Naive thymus-derived CD4-positive, alpha-beta T cell (primary cell): ENCODE measurements around the gene PTGS1. TPM values are rescaled to one million over a fixed set of nuclear protein-coding genes. Genes with fewer than 3 reads are reported as not detected.

Experiments
- ATAC-seq: fragments of 150-1000 bp; cut with Tn5 transposase; 2 replicates; pipeline ENCODE4 v1.10.0; 2021; ENCODE audit warnings: mild to moderate bottlenecking, moderate library complexity
- CTCF ChIA-PET: fragments of 350-600 bp; sonication (Branson Sonifier 250); formaldehyde crosslinking; loops from one replicate; lab custom pipeline; 2021; ENCODE audit warnings: antibody characterized with exemption; lab: Charles Lee
- POLR2A ChIA-PET: fragments of 350-600 bp; sonication (Branson Sonifier 250); formaldehyde crosslinking; loops from one replicate; lab custom pipeline; 2021; ENCODE audit warnings: antibody characterized with exemption, inconsistent platforms; lab: Charles Lee
- DNase-seq, 9 donors: peaks; one replicate each; pipeline versions ENCODE4 v3.0.0 to v3.0.0-alpha.2; 2020 to 2022; ENCODE audit warnings: mixed read lengths in 1 of 9
- H3K27ac ChIP-seq: one replicate; pipeline ENCODE4 v1.7.0; 2013; ENCODE audit warnings: mild to moderate bottlenecking, low read depth, low read length, moderate library complexity
- H3K27me3 ChIP-seq, 2 donors: one replicate each; pipeline ENCODE4 v1.7.0; 2013; ENCODE audit warnings: low read length in 2 of 2, mild to moderate bottlenecking in 2 of 2, moderate library complexity in 2 of 2; ENCODE audit not compliant: control insufficient read depth in 2 of 2, insufficient read depth in 2 of 2
- H3K36me3 ChIP-seq, 3 experiments: 1 replicate in 2 of 3; 2 replicates in 1 of 3; pipeline ENCODE4 v1.7.0; 2013; ENCODE audit warnings: low read length in 3 of 3, mild to moderate bottlenecking in 3 of 3, moderate library complexity in 1 of 3; ENCODE audit not compliant: insufficient read depth in 3 of 3, control insufficient read depth in 2 of 3
- H3K4me1 ChIP-seq, 2 donors: one replicate each; pipeline ENCODE4 v1.7.0; 2013; ENCODE audit warnings: low read length in 2 of 2, mild to moderate bottlenecking in 2 of 2, moderate library complexity in 1 of 2; ENCODE audit not compliant: control insufficient read depth in 2 of 2, insufficient read depth in 2 of 2
- H3K4me3 ChIP-seq: 2 replicates; pipeline ENCODE4 v1.7.0; 2013; ENCODE audit warnings: mild to moderate bottlenecking, low read length
- H3K9me3 ChIP-seq, 3 experiments: 1 replicate in 2 of 3; 2 replicates in 1 of 3; pipeline ENCODE4 v1.7.0; 2013; ENCODE audit warnings: low read length in 3 of 3; ENCODE audit not compliant: control insufficient read depth in 2 of 3
- H3K27ac Mint-ChIP-seq, 9 donors: one replicate each; pipeline ENCODE4 v1.8.0; 2020 to 2022; ENCODE audit warnings: mixed read lengths in 9 of 9, mild to moderate bottlenecking in 8 of 9, moderate library complexity in 5 of 9, inconsistent platforms in 2 of 9
- H3K27me3 Mint-ChIP-seq, 5 donors: one replicate each; pipeline ENCODE4 v1.8.0; 2021 to 2022; ENCODE audit warnings: mixed read lengths in 5 of 5, mild to moderate bottlenecking in 1 of 5
- H3K36me3 Mint-ChIP-seq, 5 donors: one replicate each; pipeline ENCODE4 v1.8.0; 2020 to 2022; ENCODE audit warnings: mixed read lengths in 5 of 5, mild to moderate bottlenecking in 3 of 5, inconsistent platforms in 1 of 5
- H3K4me1 Mint-ChIP-seq, 7 donors: one replicate each; pipeline ENCODE4 v1.8.0; 2020 to 2022; ENCODE audit warnings: mixed read lengths in 7 of 7, mild to moderate bottlenecking in 3 of 7, inconsistent platforms in 1 of 7
- H3K4me3 Mint-ChIP-seq, 10 donors: one replicate each; pipeline ENCODE4 v1.8.0; 2020 to 2022; ENCODE audit warnings: mild to moderate bottlenecking in 10 of 10, mixed read lengths in 10 of 10, moderate library complexity in 6 of 10, inconsistent platforms in 2 of 10
- H3K9me3 Mint-ChIP-seq, 11 donors: one replicate each; pipeline ENCODE4 v1.8.0; 2020 to 2022; ENCODE audit warnings: mixed read lengths in 11 of 11, mild to moderate bottlenecking in 4 of 11, inconsistent platforms in 1 of 11, moderate library complexity in 1 of 11
- intact Hi-C, 2 donors: fragments of 100-400 bp; cut with micrococcal nuclease; formaldehyde crosslinking; loops; one replicate each; pipeline ENCODE4 v1.15.1; 2023
- polyA plus RNA-seq, 2 donors: library from polyadenylated mRNA; unstranded; fragments of 300-500 nt; fragmentation: Illumina TruSeq; gene quantifications; one replicate each; pipeline ENCODE4 v1.2.3, GENCODE V29; 2021
- total RNA-seq, 6 experiments: library from RNA in 5 of 6; stranded (reverse) in 5 of 6; gene quantifications; 1 replicate in 5 of 6; 2 replicates in 1 of 6; pipeline ENCODE4 v1.2.3 and lab custom pipeline; 2021 to 2026

Gene PTGS1
- total and polyA plus RNA-seq, 7 experiments from 2014 or later, result 0.41 to 7.0 (median 0.56) TPM; not detected in 1

DNA sequence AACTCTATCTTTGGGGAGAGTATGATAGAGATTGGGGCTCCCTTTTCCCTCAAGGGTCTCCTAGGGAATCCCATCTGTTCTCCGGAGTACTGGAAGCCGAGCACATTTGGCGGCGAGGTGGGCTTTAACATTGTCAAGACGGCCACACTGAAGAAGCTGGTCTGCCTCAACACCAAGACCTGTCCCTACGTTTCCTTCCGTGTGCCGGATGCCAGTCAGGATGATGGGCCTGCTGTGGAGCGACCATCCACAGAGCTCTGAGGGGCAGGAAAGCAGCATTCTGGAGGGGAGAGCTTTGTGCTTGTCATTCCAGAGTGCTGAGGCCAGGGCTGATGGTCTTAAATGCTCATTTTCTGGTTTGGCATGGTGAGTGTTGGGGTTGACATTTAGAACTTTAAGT lies 21.5 kb downstream of the PTGS1 start:
- no peak overlapping the region for H3K27ac ChIP-seq
- H3K27me3 ChIP-seq, result no peaks in the 10 kb centered on the region
- H3K27me3 Mint-ChIP-seq, result peaks cover 7 to 34% (median 22%) of the 10 kb centered on the region in 5 donors
- H3K9me3 ChIP-seq, result no peaks in the 10 kb centered on the region
- intact Hi-C loops, result no loop called here
- H3K36me3 Mint-ChIP-seq, result no peaks in the 10 kb centered on the region
- H3K4me1 Mint-ChIP-seq, result peaks cover 0 to 6% (median 0%) of the 10 kb centered on the region in 7 donors
- no peak for ATAC-seq
- ChIA-PET CTCF (no interaction called here), POLR2A (no interaction called here)
- H3K4me3 ChIP-seq, result no peak overlapping the region
- peaks cover 0 to 1% (median 0%) of the 10 kb centered on the region in 11 donors for H3K9me3 Mint-ChIP-seq
- H3K4me1 ChIP-seq, result no peaks in the 10 kb centered on the region
- no peaks in the 10 kb centered on the region for H3K36me3 ChIP-seq
- no peak overlapping the region for H3K27ac Mint-ChIP-seq
- H3K4me3 Mint-ChIP-seq, result no peak overlapping the region
- no peak for DNase-seq

DNA sequence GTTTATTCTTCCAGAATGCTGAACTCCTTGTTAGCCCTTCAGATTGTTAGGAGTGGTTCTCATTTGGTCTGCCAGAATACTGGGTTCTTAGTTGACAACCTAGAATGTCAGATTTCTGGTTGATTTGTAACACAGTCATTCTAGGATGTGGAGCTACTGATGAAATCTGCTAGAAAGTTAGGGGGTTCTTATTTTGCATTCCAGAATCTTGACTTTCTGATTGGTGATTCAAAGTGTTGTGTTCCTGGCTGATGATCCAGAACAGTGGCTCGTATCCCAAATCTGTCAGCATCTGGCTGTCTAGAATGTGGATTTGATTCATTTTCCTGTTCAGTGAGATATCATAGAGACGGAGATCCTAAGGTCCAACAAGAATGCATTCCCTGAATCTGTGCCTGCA lies 21.9 kb downstream of the PTGS1 start:
- H3K36me3 ChIP-seq, result no peaks in the 10 kb centered on the region
- intact Hi-C loops, result no loop called here
- Mint-ChIP-seq H3K4me3 (no peak overlapping the region), H3K27me3 (peaks cover 7 to 34% (median 22%) of the 10 kb centered on the region in 5 donors), H3K36me3 (no peaks in the 10 kb centered on the region), H3K27ac (no peak overlapping the region), H3K9me3 (peaks cover 0 to 5% (median 0%) of the 10 kb centered on the region in 11 donors), H3K4me1 (peaks cover 0 to 6% (median 0%) of the 10 kb centered on the region in 7 donors)
- DNase-seq (no peak), ATAC-seq (no peak)
- H3K4me1 ChIP-seq, result no peaks in the 10 kb centered on the region
- H3K4me3 ChIP-seq, result no peak overlapping the region
- ChIA-PET CTCF (no interaction called here), POLR2A (no interaction called here)
- H3K27ac ChIP-seq, result no peak overlapping the region
- no peaks in the 10 kb centered on the region for H3K9me3 ChIP-seq
- no peaks in the 10 kb centered on the region for H3K27me3 ChIP-seq

DNA sequence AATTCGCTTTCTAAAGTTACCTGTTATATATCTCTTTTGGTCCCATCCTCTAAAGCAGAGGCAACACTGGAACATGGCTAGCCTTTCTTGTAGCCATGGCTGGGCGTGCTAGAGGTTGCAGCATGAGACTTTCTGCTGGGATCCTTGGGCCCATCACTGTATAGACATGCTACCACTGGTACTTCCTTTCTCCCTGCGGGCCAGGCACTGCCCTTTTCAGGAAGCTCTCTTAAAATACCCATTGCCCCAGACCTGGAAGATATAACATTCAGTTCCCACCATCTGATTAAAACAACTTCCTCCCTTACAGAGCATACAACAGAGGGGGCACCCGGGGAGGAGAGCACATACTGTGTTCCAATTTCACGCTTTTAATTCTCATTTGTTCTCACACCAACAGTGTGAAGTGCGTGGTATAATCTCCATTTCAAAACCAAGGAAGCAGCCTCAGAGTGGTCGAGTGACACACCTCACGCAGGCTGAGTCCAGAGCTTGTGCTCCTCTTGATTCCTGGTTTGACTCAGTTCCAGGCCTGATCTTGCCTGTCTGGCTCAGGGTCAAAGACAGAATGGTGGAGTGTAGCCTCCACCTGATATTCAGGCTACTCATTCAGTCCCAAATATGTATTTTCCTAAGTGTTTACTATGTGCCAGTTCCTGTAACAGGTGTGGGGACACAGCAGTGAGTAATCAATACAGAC lies 22.6 kb downstream of the PTGS1 start:
- CTCF ChIA-PET, result no interaction called here
- H3K9me3 Mint-ChIP-seq, result peaks cover 0 to 5% (median 0%) of the 10 kb centered on the region in 11 donors

DNA sequence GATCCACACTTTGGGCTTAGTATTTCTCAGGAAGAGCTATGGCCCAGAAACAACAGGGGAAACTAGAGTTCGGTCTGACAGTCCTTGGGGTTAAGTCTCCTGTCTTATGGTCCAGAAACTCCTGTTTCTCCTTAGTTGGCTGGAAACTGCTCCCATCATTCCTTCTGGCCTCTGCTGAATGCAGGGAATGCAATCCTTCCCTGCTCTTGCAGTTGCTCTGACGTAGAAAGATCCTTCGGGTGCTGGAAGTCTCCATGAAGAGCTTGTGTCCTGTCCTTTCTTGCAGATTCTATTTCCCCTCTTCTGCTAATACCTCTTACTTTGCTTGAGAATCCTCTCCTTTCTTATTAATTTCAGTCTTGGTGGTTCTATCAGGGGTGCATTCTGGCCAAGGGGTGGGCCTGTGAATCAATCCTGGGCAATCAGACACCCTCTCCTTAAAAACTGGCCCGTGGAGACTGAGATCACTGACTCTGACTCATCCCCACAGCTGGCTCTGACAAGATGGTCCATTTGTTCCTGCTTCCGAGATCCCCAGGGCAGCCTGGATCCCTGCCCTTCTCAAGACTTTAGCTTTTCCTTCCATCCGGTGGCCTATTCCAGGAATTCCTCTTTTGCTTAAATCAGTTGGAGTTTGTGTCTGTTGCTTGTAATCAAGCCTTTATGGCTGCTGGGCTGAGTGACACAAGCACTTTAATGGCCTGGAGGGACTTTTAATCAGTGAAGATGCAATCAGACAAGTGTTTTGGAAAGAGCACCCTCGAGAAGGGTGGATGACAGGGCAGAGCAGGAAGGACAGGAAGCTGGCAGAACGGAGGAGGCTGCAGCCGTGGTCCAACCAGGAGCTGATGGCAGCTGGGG lies 23.7 kb downstream of the PTGS1 start:
- CTCF ChIA-PET, result no interaction called here
- Mint-ChIP-seq H3K4me1 (peaks cover 0 to 6% (median 0%) of the 10 kb centered on the region in 7 donors), H3K9me3 (peaks cover 0 to 15% (median 6%) of the 10 kb centered on the region in 11 donors), H3K27me3 (peaks cover 7 to 29% (median 17%) of the 10 kb centered on the region in 5 donors), H3K4me3 (no peak overlapping the region), H3K36me3 (peaks cover 0 to 4% (median 0%) of the 10 kb centered on the region in 5 donors), H3K27ac (no peak overlapping the region)
- Histone ChIP-seq H3K4me3 (no peak overlapping the region), H3K27me3 (no peaks in the 10 kb centered on the region), H3K4me1 (no peaks in the 10 kb centered on the region), H3K9me3 (no peaks in the 10 kb centered on the region), H3K27ac (no peak overlapping the region), H3K36me3 (no peaks in the 10 kb centered on the region)
- DNase-seq, result no peak
- ATAC-seq, result no peak
- POLR2A ChIA-PET, result no interaction called here
- intact Hi-C loops, result no loop called here

More for the DNA sequence above, 22.6 kb downstream of the PTGS1 start:
- POLR2A ChIA-PET, result no interaction called here
- ATAC-seq, result no peak
- no peaks in the 10 kb centered on the region for H3K27me3 ChIP-seq
- no peaks in the 10 kb centered on the region for H3K9me3 ChIP-seq
- Mint-ChIP-seq H3K4me3 (no peak overlapping the region), H3K36me3 (no peaks in the 10 kb centered on the region), H3K27me3 (peaks cover 7 to 34% (median 22%) of the 10 kb centered on the region in 5 donors), H3K4me1 (peaks cover 0 to 6% (median 0%) of the 10 kb centered on the region in 7 donors), H3K27ac (no peak overlapping the region)
- H3K27ac ChIP-seq, result no peak overlapping the region
- DNase-seq, result no peak
- H3K4me3 ChIP-seq, result no peak overlapping the region
- H3K36me3 ChIP-seq, result no peaks in the 10 kb centered on the region
- intact Hi-C loops, result no loop called here
- no peaks in the 10 kb centered on the region for H3K4me1 ChIP-seq

DNA sequence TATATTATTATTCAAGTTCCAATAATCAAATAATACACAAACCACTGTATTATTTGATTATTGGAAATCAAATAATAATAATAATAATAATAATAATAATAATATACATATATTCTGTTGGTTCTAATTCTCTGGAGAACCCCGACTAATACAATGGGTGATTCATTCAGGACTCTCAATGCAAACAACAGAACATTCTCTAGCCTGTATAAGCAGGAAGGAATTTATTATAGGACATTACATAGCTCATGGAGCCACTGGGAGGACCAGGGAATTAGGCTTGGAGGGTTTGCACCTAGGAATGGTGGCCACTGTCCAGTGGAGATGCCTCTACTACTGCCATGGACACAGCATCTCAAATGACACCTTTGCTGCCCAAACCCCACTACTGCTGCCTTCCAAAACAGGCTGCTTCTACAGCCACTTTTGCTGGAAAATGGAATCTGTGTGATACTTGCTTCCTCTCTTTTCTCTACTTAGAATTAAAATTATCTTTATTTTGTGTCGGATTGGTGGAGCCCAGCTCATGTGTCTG lies 25.9 kb downstream of the PTGS1 start:
- H3K9me3 ChIP-seq, result no peaks in the 10 kb centered on the region
- H3K4me3 Mint-ChIP-seq, result no peak overlapping the region
- POLR2A ChIA-PET, result no interaction called here
- no peak overlapping the region for H3K4me3 ChIP-seq
- peaks cover 0 to 32% (median 11%) of the 10 kb centered on the region in 11 donors for H3K9me3 Mint-ChIP-seq
- H3K27ac ChIP-seq, result no peak overlapping the region
- DNase-seq (no peak), ATAC-seq (no peak)
- no peaks in the 10 kb centered on the region for H3K4me1 ChIP-seq
- peaks cover 0 to 24% (median 15%) of the 10 kb centered on the region in 5 donors for H3K27me3 Mint-ChIP-seq
- H3K27me3 ChIP-seq, result no peaks in the 10 kb centered on the region
- H3K36me3 ChIP-seq, result no peaks in the 10 kb centered on the region
- CTCF ChIA-PET, result interaction anchor here (0.7 kb wide), 1 partner anchor 276 kb away, joined by 3 read pairs; no protein-coding TSS in a partner anchor
- H3K27ac Mint-ChIP-seq, result no peak overlapping the region
- intact Hi-C loops, result no loop called here
- no peaks in the 10 kb centered on the region for H3K4me1 Mint-ChIP-seq
- peaks cover 0 to 9% (median 0%) of the 10 kb centered on the region in 5 donors for H3K36me3 Mint-ChIP-seq

DNA sequence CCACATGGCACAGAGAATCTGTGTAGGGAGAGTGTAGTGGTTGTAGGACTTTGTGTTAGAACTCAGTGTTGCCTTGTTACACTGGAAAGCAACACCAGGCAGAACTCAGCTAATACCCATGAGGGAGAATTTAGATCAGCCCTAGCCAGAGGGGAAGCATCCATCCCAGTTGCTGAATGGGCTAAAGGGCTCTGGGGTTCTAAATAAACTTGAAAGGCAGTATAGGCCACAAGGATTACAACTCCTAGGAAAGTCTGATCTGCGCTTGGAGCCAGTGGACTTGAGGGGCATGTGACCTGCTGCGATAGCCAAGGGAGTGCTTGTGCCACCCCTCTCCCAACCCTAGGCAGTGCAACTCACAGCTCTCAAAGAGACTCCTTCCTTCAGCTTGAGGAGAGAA lies 26.9 kb downstream of the PTGS1 start:
- POLR2A ChIA-PET, result no interaction called here
- intact Hi-C loops, result no loop called here
- peaks cover 0 to 32% (median 11%) of the 10 kb centered on the region in 11 donors for H3K9me3 Mint-ChIP-seq
- DNase-seq (no peak), ATAC-seq (no peak)
- peaks cover 0 to 9% (median 0%) of the 10 kb centered on the region in 5 donors for H3K36me3 Mint-ChIP-seq
- no peak overlapping the region for H3K27ac Mint-ChIP-seq
- no peak overlapping the region for H3K4me3 Mint-ChIP-seq
- CTCF ChIA-PET, result no interaction called here
- Histone ChIP-seq H3K4me1 (no peaks in the 10 kb centered on the region), H3K4me3 (no peak overlapping the region), H3K27me3 (no peaks in the 10 kb centered on the region), H3K27ac (no peak overlapping the region), H3K36me3 (no peaks in the 10 kb centered on the region), H3K9me3 (no peaks in the 10 kb centered on the region)
- peaks cover 0 to 9% (median 0%) of the 10 kb centered on the region in 7 donors for H3K4me1 Mint-ChIP-seq
- H3K27me3 Mint-ChIP-seq, result peaks cover 0 to 28% (median 12%) of the 10 kb centered on the region in 5 donors
